Fibroblast of mammary gland (primary cell): ENCODE measurements around the gene INPP5D.
"Not testable (repeated sequence)": the region's sequence is repeated elsewhere in the genome, so short reads cannot be mapped to it uniquely, and the experiment has no call there.

Experiments used
- DNase-seq: peaks from one replicate; pipeline ENCODE4 v3.0.0-alpha.2; 2010; ENCODE audit warnings: low read depth
- H3K4me3 ChIP-seq: 2 replicates; pipeline ENCODE4 v1.5.1; 2011; ENCODE audit warnings: low read depth, mild to moderate bottlenecking, low read length, moderate library complexity; ENCODE audit not compliant: control insufficient read depth
- CTCF ChIP-seq: conservative IDR thresholded peaks from 2 replicates; pipeline ENCODE4 v1.5.1; 2011; ENCODE audit warnings: low read depth, low read length, inconsistent platforms; ENCODE audit not compliant: control insufficient read depth, insufficient read depth

INPP5D gene

GRCh38 chr2:233013650-233014049 is 46.5 kb upstream of the INPP5D start:
- DNase-seq = no peak
- TF ChIP-seq CTCF = no peak
- no peak overlapping the region for H3K4me3 ChIP-seq

GRCh38 chr2:233015019-233015645 is 45.0 kb upstream of the INPP5D start:
- no peak for TF ChIP-seq CTCF
- no peak overlapping the region for H3K4me3 ChIP-seq
- no peak for DNase-seq

DNA sequence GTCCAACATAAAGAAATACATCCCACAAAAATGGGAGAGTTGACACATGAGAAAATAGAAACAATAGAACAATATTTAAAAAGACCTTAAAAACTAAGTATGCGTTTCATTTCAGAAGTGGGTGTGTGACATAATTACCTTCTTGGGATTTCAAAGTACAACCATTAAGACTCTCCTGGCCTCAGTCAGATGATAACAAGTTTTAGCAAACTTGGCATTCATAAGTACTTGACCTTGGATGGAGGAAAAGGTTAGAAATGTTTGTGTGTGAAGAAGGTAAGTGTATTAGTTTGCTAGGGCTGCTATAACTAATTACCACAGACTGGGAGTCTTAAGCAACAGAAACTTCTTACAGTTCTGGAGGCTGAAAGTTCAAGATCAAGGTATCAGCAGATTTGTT is 42.2 kb upstream of the INPP5D start:
- H3K4me3 ChIP-seq = no peak overlapping the region
- no peak for DNase-seq
- no peak for TF ChIP-seq CTCF

DNA sequence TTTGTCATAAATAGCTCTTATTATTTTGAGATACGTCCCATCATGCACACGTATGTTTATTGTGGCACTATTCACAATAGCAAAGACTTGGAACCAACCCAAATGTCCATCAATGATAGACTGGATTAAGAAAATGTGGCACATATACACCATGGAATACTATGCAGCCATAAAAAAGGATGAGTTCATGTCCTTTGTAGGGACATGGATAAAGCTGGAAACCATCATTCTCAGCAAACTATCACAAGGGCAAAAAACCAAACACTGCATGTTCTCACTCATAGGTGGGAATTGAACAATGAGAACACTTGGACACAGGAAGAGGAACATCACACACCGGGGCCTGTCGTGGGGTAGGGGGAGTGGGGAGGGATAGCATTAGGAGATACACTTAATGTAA is 40.5 kb upstream of the INPP5D start:
- not testable (repeated sequence) for H3K4me3 ChIP-seq, DNase-seq

GRCh38 chr2:233020454-233020853 is 39.7 kb upstream of the INPP5D start:
- no peak for TF ChIP-seq CTCF
- H3K4me3 ChIP-seq = no peak overlapping the region
- no peak for DNase-seq

GRCh38 chr2:233021771-233022170 is 38.4 kb upstream of the INPP5D start:
- no peak for TF ChIP-seq CTCF
- H3K4me3 ChIP-seq = no peak overlapping the region
- peak; percentile 48 for DNase-seq

DNA sequence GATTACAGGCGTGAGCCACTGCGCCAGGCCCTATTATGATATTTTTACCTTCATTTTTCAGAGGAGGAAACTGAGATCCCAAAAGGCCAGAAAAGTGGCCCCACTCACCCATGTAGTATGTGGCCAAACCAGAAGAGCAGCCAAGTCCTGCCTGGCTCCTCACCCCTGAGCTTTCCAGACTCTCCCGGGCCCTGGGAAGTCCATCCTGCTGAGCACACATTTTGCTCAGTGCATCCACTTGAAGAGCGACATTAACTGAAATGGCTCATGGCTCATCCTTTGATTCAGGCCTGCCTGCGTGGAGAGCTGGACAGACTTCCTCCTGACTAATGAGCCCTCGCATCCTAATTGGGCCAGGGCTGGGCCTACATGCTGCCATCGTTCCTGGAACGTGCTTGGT is 37.6 kb upstream of the INPP5D start:
- TF ChIP-seq CTCF = no peak
- no peak overlapping the region for H3K4me3 ChIP-seq
- no peak for DNase-seq
